NCI-H2227 (cell line): ENCODE data around the gene PADI3.

ENCODE experiments used
- DNase-seq: peaks from one replicate; lab custom pipeline; 2025; ENCODE audit not compliant: unreplicated experiment; lab: John Stamatoyannopoulos, UW

The PADI3 gene

GRCh38 chr1:17248781-17249180 is at the start of gene PADI3:
Gene PADI3, plus strand, starts transcription at chr1:17249098. Its CDS starts 40 bp downstream, at chr1:17249138.
- no peak for DNase-seq

- no peak for DNase-seq
Observed at GRCh38 chr1:17199267-17200044, 49.4 kb upstream of the PADI3 start.

DNA sequence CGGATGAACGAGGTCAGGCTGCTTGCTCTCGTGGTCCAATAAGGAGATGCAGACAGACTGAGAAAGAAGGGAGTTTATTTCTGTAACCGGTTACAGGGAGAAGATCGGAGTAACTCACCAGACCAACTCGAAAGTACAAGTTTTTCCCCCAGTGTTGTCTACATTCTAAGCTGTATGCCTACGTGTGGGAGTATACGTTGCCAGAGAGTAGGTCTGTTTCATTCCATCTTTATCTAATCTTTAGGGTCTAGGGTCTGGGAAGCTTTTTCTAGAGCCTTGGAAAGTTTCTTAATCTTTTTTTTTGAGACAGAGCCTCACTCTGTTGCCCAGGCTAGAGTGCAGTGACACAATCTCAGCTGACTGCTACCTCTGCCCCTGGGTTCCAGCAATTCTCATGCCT is 48.7 kb upstream of the PADI3 start:
- no peak for DNase-seq

DNA sequence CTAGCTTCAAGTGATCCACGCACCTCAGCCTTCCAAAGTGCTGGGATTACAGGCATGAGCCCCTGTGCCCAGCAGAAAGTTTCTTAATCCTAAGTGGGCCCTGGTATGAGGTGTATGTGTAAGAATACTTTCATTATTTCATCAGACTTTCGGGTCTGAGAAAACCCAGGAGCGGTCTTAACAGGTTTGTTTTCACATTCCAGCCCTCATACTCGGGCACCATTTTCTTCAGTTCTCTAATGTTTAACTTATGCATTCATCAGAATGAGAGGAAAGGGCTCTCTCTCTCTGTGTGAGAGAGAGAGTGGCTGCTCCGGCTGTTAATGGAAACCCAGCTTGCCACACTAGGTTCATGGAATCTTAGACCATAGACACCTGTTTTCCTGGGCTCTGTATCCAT is 48.1 kb upstream of the PADI3 start:
- DNase-seq, result no peak

DNA sequence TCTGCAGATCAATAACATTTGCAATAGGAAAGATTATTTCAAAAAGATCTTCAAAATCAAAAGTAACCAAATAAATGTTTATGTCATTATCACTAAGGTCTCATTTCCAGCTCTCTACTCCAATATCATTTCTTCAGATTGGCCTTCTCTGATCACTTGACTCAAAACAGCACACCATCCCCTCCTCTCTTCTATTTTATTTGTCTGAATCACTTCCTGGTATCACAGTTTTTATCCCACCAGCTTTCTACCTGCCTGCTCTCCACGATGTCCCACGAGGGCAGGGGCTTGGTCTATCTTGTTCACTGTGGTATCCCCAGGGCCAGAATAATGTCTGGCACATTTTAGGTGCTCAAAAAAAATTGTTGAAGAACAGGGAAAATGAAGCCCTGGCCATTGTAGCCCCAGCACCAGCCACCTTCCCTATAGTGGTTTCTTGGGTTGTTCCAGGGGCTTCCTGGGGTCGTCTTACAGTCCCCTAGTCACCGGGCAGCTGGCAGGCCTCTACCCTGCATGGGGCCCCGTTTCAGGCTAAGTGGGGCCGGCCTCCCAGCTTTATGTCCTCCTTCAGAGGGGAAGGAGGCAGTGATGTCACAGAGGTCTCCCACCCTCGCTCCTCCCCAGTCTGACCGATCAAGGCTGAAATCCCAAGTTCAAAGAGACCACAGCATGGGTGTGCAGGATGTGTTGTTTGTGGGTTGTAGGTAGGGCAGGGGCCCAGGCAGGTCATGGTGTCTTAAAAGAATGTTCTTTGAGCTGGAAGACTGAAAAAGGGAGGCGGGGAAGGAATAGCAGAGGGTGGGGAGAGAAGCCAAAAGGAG is 47.5 kb upstream of the PADI3 start:
- DNase-seq, result no peak

GRCh38 chr1:17204546-17205440 is 44.1 kb upstream of the PADI3 start, which contains the start of gene PADI1:
Gene PADI1, plus strand, starts transcription at chr1:17205128. Its CDS starts 90 bp downstream, at chr1:17205218.
- DNase-seq, result no peak

DNA sequence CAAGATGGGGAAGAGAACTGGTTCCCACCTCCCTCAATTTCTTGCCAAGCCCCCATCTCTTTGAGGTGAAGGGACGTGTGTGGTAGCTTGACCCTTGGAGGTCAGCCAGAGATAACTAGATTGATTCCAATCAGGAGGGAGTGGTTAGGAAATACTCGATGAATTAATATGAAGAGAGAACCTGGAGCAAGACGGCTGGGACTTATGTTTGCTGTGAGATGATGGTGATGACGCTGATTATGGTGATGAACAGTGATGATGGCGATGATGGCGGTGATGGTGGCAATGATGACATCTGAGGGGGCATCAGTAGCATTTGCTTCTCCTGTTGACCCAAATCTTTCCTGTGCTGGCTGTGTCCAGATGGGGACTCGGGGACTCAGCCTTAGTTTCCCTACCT is 43.2 kb upstream of the PADI3 start:
- DNase-seq, result no peak

DNA sequence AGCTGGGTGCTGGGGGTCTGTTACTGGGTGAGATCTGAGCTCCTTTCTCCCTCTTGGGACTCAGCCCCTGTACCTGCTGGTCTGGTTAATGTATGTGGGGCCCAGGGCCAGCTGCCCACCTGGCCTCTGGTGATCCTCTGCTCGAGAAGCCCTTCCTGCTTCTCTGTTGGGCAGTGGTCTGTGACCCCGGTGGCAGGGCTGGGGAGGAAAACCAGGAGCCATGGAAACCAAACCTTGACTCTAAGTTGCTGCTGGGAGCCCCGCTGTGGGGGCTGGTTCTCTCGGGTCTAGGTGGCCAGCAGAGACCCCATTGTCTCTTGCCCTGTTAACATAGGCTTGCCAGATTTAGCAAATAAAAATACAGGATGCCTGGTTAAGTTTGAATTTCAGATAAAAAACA is 42.7 kb upstream of the PADI3 start:
- no peak for DNase-seq

- DNase-seq, result no peak
Observed at GRCh38 chr1:17207046-17207445, 41.9 kb upstream of the PADI3 start.

DNA sequence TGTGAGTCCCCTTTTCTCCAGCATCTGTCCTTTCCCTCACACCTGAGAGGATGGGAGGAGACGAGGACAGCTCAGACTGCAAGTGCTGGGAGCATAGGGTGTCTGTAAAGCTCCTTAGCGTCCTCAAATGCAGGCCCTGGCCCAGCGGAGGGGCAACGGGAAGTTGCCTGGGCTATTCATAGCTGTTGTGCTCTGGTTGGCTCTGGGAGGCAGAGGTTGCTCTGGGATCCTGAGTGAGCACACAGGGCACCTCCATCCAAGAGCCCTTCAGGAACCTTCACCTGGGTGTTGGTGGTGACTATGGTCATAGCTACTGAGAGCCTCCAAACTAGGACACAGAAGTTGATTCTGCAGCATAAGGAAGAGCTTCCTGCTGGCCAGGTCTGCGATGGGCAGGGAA is 41.4 kb upstream of the PADI3 start:
- no peak for DNase-seq

DNA sequence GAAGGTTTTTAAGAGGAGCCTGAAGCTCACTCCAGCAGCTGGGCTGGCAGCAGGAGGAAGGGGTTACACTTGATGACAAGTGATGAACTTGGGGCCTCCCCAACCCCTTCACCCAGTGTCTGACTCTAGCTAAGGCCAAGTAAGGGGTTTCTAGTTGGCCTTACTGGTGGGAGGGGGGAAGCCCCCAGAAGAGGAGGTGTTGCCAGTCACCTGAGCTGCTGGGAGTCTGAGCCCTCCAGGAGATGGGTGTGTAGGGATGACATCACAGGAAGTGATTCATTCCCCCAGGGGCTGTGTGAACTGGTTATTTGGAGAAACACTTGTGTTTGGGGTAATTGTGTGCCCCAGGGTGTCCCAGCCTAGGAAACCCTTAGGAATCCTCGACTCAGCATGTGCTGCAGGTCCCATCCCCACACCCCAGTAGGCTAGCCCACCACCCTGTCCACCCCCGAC is 40.9 kb upstream of the PADI3 start:
- no peak for DNase-seq

GRCh38 chr1:17208546-17208945 is 40.4 kb upstream of the PADI3 start:
- DNase-seq, result no peak

GRCh38 chr1:17209430-17209829 is 39.5 kb upstream of the PADI3 start:
- no peak for DNase-seq

- no peak for DNase-seq
Observed at GRCh38 chr1:17210176-17210575, 38.7 kb upstream of the PADI3 start.

DNA sequence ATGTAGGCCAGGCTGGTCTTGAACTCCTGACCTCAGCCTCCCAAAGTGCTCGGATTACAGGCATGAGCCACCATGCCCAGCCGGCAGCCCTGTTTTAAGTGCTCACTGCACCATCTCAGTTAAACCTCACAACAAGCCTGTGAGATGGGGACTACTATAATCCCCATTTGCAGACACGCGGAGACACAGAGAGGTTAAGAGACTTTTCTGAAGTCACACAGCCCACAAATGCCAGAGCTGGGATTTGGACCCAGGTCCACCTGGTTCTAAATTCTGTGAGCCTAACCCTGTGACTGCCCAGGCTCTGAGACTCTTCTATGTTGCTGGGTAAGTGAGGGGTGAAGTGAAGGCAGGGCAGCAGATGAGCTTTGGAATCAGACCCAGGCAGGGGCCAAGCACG is 37.5 kb upstream of the PADI3 start:
- no peak for DNase-seq

DNA sequence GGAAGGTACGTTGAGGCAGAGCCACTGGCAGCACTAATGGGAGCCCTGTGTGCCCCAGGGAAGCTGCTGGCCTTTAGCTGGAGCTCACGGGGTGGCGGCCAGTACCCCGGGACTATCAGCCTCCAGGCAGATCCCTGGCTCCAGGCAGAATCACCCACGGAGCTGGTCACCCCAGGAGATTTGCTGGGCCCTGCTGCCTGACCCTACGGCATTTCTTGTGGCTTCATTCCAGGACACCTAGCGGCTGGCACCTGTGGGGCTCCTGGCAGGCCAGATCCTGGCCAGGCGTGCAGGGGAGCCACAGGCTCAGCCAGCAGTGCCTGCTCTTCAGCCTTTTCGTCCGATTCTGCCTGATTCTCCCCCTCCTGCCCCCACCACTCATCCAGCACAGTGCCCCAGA is 36.9 kb upstream of the PADI3 start:
- DNase-seq, result no peak

- peak; percentile 80 for DNase-seq
Observed at GRCh38 chr1:17212487-17213121, 36.3 kb upstream of the PADI3 start.

DNA sequence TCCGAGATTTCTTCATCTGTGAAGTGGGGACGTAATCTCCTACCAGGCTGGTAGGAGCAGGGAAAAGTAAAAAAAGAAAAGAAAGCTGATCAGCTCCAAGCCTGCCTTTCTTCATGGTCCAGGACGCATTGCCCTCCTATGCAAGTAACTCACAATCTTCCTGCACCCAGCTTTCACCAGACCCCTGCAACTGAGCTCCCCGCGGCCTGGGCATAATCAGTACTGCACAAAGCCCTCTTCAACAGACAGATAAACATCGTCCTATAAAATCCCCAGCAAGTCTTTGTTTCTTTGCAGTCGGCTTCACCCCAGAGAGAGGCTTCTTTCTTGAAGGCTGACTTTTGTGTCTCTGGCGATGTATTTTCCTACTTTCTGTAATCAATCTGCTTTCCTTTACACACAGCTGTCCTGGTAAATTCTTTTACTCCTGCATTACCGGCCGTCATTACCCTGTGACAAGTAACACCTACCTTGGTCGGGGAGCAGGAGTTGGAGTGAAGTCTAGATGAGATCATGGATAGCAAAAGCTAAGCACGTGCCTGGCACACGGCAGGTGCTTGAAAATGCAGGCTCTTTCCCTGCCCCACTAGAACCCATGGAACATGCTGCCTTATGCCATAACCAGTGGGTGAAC is 35.6 kb upstream of the PADI3 start:
- no peak for DNase-seq

DNA sequence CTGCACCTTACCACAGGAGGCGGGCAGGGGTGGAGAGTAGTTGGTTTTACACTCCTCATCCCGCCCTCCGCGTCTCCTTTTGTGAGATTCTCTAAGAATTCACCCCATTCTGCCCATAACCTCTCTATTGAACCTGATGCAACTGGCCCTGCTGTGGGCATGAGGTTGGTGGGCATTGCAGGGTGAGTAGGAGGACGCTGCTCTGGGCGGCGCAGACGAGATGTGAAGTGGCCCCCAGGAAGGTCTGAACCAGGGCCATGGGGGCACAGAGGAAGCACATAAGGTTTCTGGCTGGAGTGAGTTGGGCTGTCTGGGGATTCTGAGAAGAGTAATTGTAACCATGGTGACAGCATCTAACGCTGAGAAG is 35.1 kb upstream of the PADI3 start:
- DNase-seq, result no peak

DNA sequence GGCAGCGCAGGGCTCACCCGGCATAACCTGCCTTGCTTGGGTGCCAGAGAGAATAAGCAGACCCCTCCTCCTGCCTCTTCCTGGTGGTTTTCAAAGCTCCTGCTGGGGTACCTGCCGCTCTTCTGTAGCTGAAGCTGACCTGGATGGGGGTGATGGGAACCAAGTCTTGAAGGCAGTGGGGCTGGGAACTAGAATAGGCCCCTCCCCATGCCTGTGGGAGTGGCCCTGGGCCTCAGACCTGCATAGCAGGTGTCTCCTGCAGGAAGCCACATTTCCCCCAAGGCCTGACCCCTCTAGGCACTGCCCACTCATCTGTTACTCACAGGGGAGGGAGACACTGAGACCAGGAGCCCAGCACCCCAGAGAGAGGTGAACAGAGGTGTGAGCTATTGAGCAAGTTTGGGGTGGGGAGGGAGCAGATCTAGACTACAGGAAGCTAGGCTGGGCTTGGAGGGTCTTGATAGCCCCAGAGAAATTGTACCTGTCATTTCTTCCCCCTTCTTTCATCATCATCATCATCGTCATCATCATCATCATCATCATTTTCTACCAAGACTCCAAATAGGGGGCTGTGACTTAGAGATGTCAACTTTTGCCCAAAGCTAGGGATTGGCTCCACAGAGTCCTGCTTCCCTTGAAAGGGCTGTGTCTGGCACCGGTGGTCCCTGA is 33.9 kb upstream of the PADI3 start:
- no peak for DNase-seq
